ENCODE measurements around the gene MARCHF4. TPM values are rescaled to one million over a fixed set of nuclear protein-coding genes. Genes with fewer than 3 reads are reported as not detected.

The MARCHF4 gene
- total RNA-seq, 2 experiments from 2014 or later: not detected

DNA sequence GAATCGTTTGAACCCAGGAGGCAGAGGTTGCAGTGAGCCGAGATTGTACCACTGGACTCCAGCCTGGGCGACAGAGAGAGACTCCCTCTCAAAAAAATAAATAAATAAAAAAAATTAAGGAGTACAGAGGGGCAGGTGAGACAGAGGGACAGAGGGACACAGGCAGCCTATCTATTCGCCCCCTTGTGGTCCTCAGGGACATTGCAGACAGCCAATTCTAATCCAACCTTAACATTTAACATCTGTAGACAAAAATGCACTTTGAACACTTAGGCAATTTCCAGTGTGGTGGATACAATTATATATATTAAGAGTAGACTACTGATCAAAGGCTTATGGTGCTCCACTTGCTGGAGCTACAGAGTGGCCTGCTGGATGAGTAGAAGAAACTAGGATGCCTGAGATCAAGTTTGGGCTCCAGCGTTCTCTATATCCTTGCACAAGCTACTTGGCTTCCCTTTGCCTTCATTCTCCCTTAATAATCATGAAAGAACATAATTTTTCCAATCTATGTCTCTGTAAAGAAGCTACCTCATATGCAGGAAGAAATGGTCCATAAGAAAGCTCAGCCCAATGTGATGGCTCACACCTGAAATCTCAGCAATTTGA, 31.8 kb upstream of the MARCHF4 start:
- Histone ChIP-seq H3K36me3 (ENCODE audit: insufficient read depth, low read length) (no peaks in the 10 kb centered on the region), H3K4me3 (ENCODE audit: low read length) (no peak overlapping the region), H3K27me3 (ENCODE audit: control insufficient read depth in 1 of 2, insufficient read depth in 2 of 2, low read length in 2 of 2) (no peaks in the 10 kb centered on the region), H3K4me1 (ENCODE audit: insufficient read depth, low read length) (peaks cover 2% of the 10 kb centered on the region), H3K9me3 (ENCODE audit: control insufficient read depth in 1 of 2, insufficient read depth in 1 of 2, low read length in 2 of 2) (no peaks in the 10 kb centered on the region), H3K27ac (ENCODE audit: low read depth in 1 of 2, low read length in 2 of 2) (no peak overlapping the region)
- ChIA-PET POLR2A (interaction anchor here (0.5 to 1.4 kb wide), 4 partner anchors 8 to 55 kb away, joined by 3 read pairs; partner anchors contain the start of gene SMARCAL1), CTCF (interaction anchor here (0.7 to 1.2 kb wide), 5 partner anchors 24 to 294 kb away, joined by 3 to 4 read pairs (median 4); no protein-coding TSS in a partner anchor)
- Mint-ChIP-seq H3K4me1 (ENCODE audit: low read depth) (peaks cover 4% of the 10 kb centered on the region), H3K27ac (no peak overlapping the region), H3K4me3 (no peak overlapping the region), H3K36me3 (ENCODE audit: low read depth) (no peaks in the 10 kb centered on the region), H3K9me3 (no peaks in the 10 kb centered on the region), H3K27me3 (no peaks in the 10 kb centered on the region)
- intact Hi-C loops (cut with DNase I, micrococcal nuclease): loop anchor here (1.0 to 2.0 kb wide), 3 partner anchors 49 to 181 kb away; no protein-coding TSS in a partner anchor
- peak in 13 of 14 experiments; percentile 15 to 72 (median 41) for DNase-seq
- TF ChIP-seq, protein P1, sequence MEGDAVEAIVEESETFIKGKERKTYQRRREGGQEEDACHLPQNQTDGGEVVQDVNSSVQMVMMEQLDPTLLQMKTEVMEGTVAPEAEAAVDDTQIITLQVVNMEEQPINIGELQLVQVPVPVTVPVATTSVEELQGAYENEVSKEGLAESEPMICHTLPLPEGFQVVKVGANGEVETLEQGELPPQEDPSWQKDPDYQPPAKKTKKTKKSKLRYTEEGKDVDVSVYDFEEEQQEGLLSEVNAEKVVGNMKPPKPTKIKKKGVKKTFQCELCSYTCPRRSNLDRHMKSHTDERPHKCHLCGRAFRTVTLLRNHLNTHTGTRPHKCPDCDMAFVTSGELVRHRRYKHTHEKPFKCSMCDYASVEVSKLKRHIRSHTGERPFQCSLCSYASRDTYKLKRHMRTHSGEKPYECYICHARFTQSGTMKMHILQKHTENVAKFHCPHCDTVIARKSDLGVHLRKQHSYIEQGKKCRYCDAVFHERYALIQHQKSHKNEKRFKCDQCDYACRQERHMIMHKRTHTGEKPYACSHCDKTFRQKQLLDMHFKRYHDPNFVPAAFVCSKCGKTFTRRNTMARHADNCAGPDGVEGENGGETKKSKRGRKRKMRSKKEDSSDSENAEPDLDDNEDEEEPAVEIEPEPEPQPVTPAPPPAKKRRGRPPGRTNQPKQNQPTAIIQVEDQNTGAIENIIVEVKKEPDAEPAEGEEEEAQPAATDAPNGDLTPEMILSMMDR (IDR thresholded peaks at IDR 0.05): peak; percentile 79
- peak; percentile 72 for ATAC-seq (ENCODE audit: poor library complexity)

GRCh38 chr2:216402751-216403150, 30.5 kb upstream of the MARCHF4 start:
- Histone ChIP-seq H3K27ac (ENCODE audit: low read depth in 1 of 2, low read length in 2 of 2) (no peak overlapping the region), H3K36me3 (ENCODE audit: insufficient read depth, low read length) (no peaks in the 10 kb centered on the region), H3K4me1 (ENCODE audit: insufficient read depth, low read length) (peaks cover 2% of the 10 kb centered on the region), H3K27me3 (ENCODE audit: control insufficient read depth in 1 of 2, insufficient read depth in 2 of 2, low read length in 2 of 2) (no peaks in the 10 kb centered on the region), H3K4me3 (ENCODE audit: low read length) (no peak overlapping the region), H3K9me3 (ENCODE audit: control insufficient read depth in 1 of 2, insufficient read depth in 1 of 2, low read length in 2 of 2) (no peaks in the 10 kb centered on the region)
- Mint-ChIP-seq H3K9me3 (no peaks in the 10 kb centered on the region), H3K4me1 (ENCODE audit: low read depth) (peaks cover 4% of the 10 kb centered on the region), H3K27me3 (no peaks in the 10 kb centered on the region), H3K27ac (no peak overlapping the region), H3K36me3 (ENCODE audit: low read depth) (no peaks in the 10 kb centered on the region), H3K4me3 (no peak overlapping the region)
- intact Hi-C loops (cut with DNase I, micrococcal nuclease): no loop called here
- CTCF ChIA-PET: no interaction called here
- no peak for ATAC-seq (ENCODE audit: poor library complexity)
- POLR2A ChIA-PET: no interaction called here
- no peak for DNase-seq
- TF ChIP-seq, protein P1 (IDR thresholded peaks at IDR 0.05): no peak

DNA sequence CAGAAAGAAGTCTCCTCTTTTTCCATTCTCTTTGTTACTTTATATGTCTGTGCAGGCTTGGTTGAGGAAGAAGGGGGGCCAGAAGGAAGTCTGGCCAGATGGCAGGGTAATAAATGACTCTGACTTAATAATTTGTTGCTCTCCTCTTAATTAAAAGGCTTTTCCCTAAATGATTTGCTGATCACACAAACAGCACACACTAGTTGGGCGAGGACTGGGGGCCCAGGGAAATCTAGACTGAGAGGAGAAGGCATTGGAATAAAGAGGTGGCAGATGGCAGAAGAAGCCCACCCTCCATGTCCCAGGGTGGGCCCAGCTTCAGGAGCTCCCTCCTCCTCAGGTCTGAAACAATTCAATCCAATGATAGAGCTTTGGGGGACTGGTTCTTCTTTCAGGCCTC, 27.3 kb upstream of the MARCHF4 start:
- no peaks in the 10 kb centered on the region for H3K36me3 ChIP-seq (ENCODE audit: insufficient read depth, low read length)
- no peaks in the 10 kb centered on the region for H3K9me3 ChIP-seq (ENCODE audit: control insufficient read depth in 1 of 2, insufficient read depth in 1 of 2, low read length in 2 of 2)
- H3K9me3 Mint-ChIP-seq: no peaks in the 10 kb centered on the region
- H3K27me3 Mint-ChIP-seq: no peaks in the 10 kb centered on the region
- H3K27ac Mint-ChIP-seq: no peak overlapping the region
- intact Hi-C loops (cut with DNase I, micrococcal nuclease): no loop called here
- H3K4me3 ChIP-seq (ENCODE audit: low read length): no peak overlapping the region
- no peak overlapping the region for H3K4me3 Mint-ChIP-seq
- ATAC-seq (ENCODE audit: poor library complexity) (no peak), DNase-seq (no peak)
- POLR2A ChIA-PET: no interaction called here
- H3K36me3 Mint-ChIP-seq (ENCODE audit: low read depth): no peaks in the 10 kb centered on the region
- CTCF ChIA-PET: no interaction called here
- H3K27me3 ChIP-seq (ENCODE audit: control insufficient read depth in 1 of 2, insufficient read depth in 2 of 2, low read length in 2 of 2): no peaks in the 10 kb centered on the region
- H3K4me1 Mint-ChIP-seq (ENCODE audit: low read depth): peaks cover 10% of the 10 kb centered on the region
- no peak overlapping the region for H3K27ac ChIP-seq (ENCODE audit: low read depth in 1 of 2, low read length in 2 of 2)
- H3K4me1 ChIP-seq (ENCODE audit: insufficient read depth, low read length): peaks cover 6% of the 10 kb centered on the region
- TF ChIP-seq, protein P1 (IDR thresholded peaks at IDR 0.05): no peak

Data from CD4-positive, alpha-beta T cell (primary cell).